B cell (primary cell): ENCODE measurements around the gene BACH2. TPM values are rescaled to one million over a fixed set of nuclear protein-coding genes. Genes with fewer than 3 reads are reported as not detected.

Experiments used
- ATAC-seq: fragments of 200-7000 bp; cut with Tn5 transposase; one replicate; pipeline ENCODE4 v1.10.0; 2021; ENCODE audit warnings: low read depth, mild to moderate bottlenecking, moderate number of reproducible peaks, moderate library complexity
- CTCF ChIA-PET: fragments of 350-600 bp; sonication (Branson Sonifier 250); formaldehyde crosslinking; loops from one replicate; lab custom pipeline; 2021; ENCODE audit warnings: antibody characterized with exemption, inconsistent platforms; lab: Charles Lee
- POLR2A ChIA-PET: fragments of 350-600 bp; sonication (Branson Sonifier 250); formaldehyde crosslinking; loops from one replicate; lab custom pipeline; 2021; ENCODE audit warnings: antibody characterized with exemption; lab: Charles Lee
- DNase-seq: peaks from one replicate; pipeline ENCODE4 v3.0.0; 2013
- H2AFZ ChIP-seq: 2 replicates; pipeline ENCODE4 v1.6.1; 2012; ENCODE audit warnings: mild to moderate bottlenecking, low read depth, low read length; ENCODE audit not compliant: insufficient read depth, poor library complexity, severe bottlenecking
- H3K27ac ChIP-seq, 2 donors: 1 replicate in 1 of 2; 2 replicates in 1 of 2; pipeline ENCODE4 v1.5.1; 2012 to 2013; ENCODE audit warnings: low read length in 2 of 2, mild to moderate bottlenecking in 2 of 2, moderate library complexity in 1 of 2
- H3K27me3 ChIP-seq, 4 experiments: fragments of 200-600 bp in 1 of 4; sonication (generic) in 1 of 4; replicated peaks in 1 of 4; 1 replicate in 2 of 4; 2 replicates in 2 of 4; pipeline versions ENCODE4 v1.6.1 to v1.7.0; 2013 to 2016; ENCODE audit warnings: low read length in 3 of 4, mild to moderate bottlenecking in 2 of 4, mixed read lengths in 1 of 4, moderate library complexity in 1 of 4; ENCODE audit not compliant: insufficient read depth in 4 of 4, control insufficient read depth in 3 of 4; ENCODE audit errors: control extremely low read depth in 1 of 4
- H3K36me3 ChIP-seq, 2 experiments: replicated peaks in 1 of 2; 1 replicate in 1 of 2; 2 replicates in 1 of 2; pipeline versions ENCODE4 v1.6.1 to v1.7.1; 2013; ENCODE audit warnings: low read length in 1 of 2; ENCODE audit not compliant: insufficient read depth in 2 of 2, control insufficient read depth in 1 of 2; ENCODE audit errors: control extremely low read depth in 1 of 2, extremely low read depth in 1 of 2
- H3K4me1 ChIP-seq, 2 donors: fragments of 200-600 bp in 1 of 2; sonication (generic) in 1 of 2; 1 replicate in 1 of 2; 2 replicates in 1 of 2; pipeline versions ENCODE4 v1.5.1 to v1.6.1; 2013 to 2017; ENCODE audit warnings: low read length in 2 of 2; ENCODE audit not compliant: control insufficient read depth in 2 of 2, insufficient read depth in 2 of 2
- H3K4me2 ChIP-seq: replicated peaks from 2 replicates; pipeline ENCODE3; 2012; ENCODE audit warnings: mild to moderate bottlenecking, low read depth, low read length; ENCODE audit not compliant: poor library complexity, severe bottlenecking
- H3K4me3 ChIP-seq, 5 experiments: fragments of 200-600 bp in 1 of 5; sonication (generic) in 1 of 5; 1 replicate in 3 of 5; 2 replicates in 2 of 5; pipeline versions ENCODE4 v1.5.1 to v1.7.0; 2011 to 2016; ENCODE audit warnings: low read length in 4 of 5, mild to moderate bottlenecking in 4 of 5, low read depth in 2 of 5, control low read depth in 1 of 5, moderate library complexity in 1 of 5; ENCODE audit not compliant: insufficient read depth in 1 of 5; ENCODE audit errors: control extremely low read depth in 1 of 5, extremely low read depth in 1 of 5
- H3K79me2 ChIP-seq: fragments of 200-600 bp; sonication (generic); one replicate; pipeline ENCODE4 v1.6.0; 2016; ENCODE audit warnings: low read length; ENCODE audit not compliant: control insufficient read depth, insufficient read depth
- H3K9ac ChIP-seq: fragments of 200-600 bp; sonication (generic); 2 replicates; pipeline ENCODE4 v1.6.1; 2017; ENCODE audit warnings: mild to moderate bottlenecking, low read length, moderate library complexity
- H3K9me3 ChIP-seq, 3 donors: one replicate each; pipeline versions ENCODE4 v1.6.1 to v1.7.1; 2013; ENCODE audit warnings: low read length in 2 of 3; ENCODE audit not compliant: control insufficient read depth in 2 of 3, insufficient read depth in 1 of 3; ENCODE audit errors: control extremely low read depth in 1 of 3
- H4K20me1 ChIP-seq: 2 replicates; pipeline ENCODE4 v1.6.0; 2012; ENCODE audit warnings: mild to moderate bottlenecking, low read length; ENCODE audit not compliant: insufficient read depth, control insufficient read depth, poor library complexity, severe bottlenecking
- H3K27ac Mint-ChIP-seq: one replicate; pipeline ENCODE4 v1.8.0; 2021; ENCODE audit warnings: mixed read lengths
- H3K27me3 Mint-ChIP-seq: one replicate; pipeline ENCODE4 v1.8.0; 2021; ENCODE audit warnings: mixed read lengths
- H3K4me1 Mint-ChIP-seq: one replicate; pipeline ENCODE4 v1.8.0; 2021; ENCODE audit warnings: mixed read lengths
- H3K4me3 Mint-ChIP-seq: one replicate; pipeline ENCODE4 v1.8.0; 2021; ENCODE audit warnings: mixed read lengths
- H3K9me3 Mint-ChIP-seq: one replicate; pipeline ENCODE4 v1.8.0; 2022; ENCODE audit warnings: mixed read lengths; ENCODE audit not compliant: insufficient read depth
- EZH2 ChIP-seq: IDR thresholded peaks from 2 replicates; pipeline ENCODE4 v1.6.1; 2012; ENCODE audit warnings: borderline replicate concordance, low read depth, mild to moderate bottlenecking, moderate library complexity, low read length; ENCODE audit not compliant: insufficient read depth, poor library complexity, severe bottlenecking
- whole genome bisulfite sequencing: methylation state at CpG from one replicate; pipeline ENCODE4 v1.1.5; 2013; ENCODE audit warnings: missing lambda C conversion rate; ENCODE audit not compliant: insufficient coverage; 5-methylcytosine and 5-hydroxymethylcytosine counted together
- intact Hi-C: fragments of 100-400 bp; cut with micrococcal nuclease; formaldehyde crosslinking; loops from one replicate; pipeline ENCODE4 v1.10.0; 2022
- polyA plus RNA-seq: library from polyadenylated mRNA; depleted of rRNA; stranded (reverse); fragments of >200 nt; gene quantifications from 2 replicates; pipeline ENCODE4 v1.2.3, GENCODE V29; 2012
- total RNA-seq, 2 donors: library from RNA; stranded (reverse); fragments of 120-200 nt in 1 of 2; gene quantifications; 1 replicate in 1 of 2; 2 replicates in 1 of 2; pipeline versions ENCODE4 v1.2.3 to v1.2.4, GENCODE V29; 2013 to 2022
- TF ChIP-seq, protein P1 (sequence below): fragments of 200-600 bp; IDR thresholded peaks from one replicate; pipeline ENCODE4 v1.8.0; 2022; ENCODE audit warnings: antibody characterized with exemption, mild to moderate bottlenecking

The BACH2 gene
- total and polyA plus RNA-seq, 2 donors (not counting 1 experiment from before 2014, with no cell fraction given), result 41.1 to 235 TPM

DNA sequence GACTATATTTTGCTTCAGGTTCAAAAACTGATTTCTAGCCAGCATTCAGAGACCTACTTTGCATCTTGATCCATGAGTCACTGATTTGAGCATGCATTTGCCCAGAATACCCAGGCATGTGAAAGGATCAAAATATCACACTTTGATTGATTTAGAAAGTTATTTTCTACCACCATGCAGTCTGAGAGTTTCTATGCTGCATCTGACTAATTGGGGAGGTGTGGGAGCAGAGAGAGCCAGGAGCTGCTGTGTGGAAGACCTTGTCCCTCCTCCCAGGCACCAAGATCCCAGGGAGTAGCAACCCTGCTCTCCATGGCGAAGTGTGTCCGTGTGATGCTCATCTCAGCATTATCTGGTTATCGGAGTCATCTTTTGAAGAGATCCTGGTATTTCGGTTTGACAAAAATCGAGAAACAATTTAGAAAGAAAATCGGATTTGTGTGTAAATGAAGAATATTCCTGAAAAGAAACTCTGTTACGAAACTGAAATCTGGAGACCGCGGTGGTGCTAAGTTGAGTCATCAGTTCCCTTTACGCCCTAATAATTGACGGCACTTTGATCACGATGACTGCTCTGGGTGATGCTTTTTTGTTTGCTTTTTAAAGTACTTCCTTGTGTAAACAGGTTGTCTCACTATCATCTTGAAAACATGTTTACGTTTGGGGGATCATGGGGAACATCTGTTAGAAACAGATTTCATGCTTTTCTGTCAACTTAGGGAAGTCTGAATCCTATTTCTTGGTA is 193.4 kb downstream of the BACH2 start:
- H3K27ac Mint-ChIP-seq, result peak overlapping the region; percentile 87
- H3K9ac ChIP-seq, result peak overlapping the region; percentile 9
- intact Hi-C loops, result loop anchor here (1.0 to 5.0 kb wide), 3 partner anchors 19 to 184 kb away; no protein-coding TSS in a partner anchor
- peaks cover 92% of the 10 kb centered on the region for H3K4me1 Mint-ChIP-seq
- no peak overlapping the region for H2AFZ ChIP-seq
- peak overlapping the region in 1 of 2 donors; percentile 78 for H3K27ac ChIP-seq
- peak overlapping the region in 2 of 5 experiments; percentile 6 to 40 for H3K4me3 ChIP-seq
- peaks cover 2% of the 10 kb centered on the region for H3K9me3 Mint-ChIP-seq
- no peak for TF ChIP-seq EZH2
- TF ChIP-seq, protein P1, sequence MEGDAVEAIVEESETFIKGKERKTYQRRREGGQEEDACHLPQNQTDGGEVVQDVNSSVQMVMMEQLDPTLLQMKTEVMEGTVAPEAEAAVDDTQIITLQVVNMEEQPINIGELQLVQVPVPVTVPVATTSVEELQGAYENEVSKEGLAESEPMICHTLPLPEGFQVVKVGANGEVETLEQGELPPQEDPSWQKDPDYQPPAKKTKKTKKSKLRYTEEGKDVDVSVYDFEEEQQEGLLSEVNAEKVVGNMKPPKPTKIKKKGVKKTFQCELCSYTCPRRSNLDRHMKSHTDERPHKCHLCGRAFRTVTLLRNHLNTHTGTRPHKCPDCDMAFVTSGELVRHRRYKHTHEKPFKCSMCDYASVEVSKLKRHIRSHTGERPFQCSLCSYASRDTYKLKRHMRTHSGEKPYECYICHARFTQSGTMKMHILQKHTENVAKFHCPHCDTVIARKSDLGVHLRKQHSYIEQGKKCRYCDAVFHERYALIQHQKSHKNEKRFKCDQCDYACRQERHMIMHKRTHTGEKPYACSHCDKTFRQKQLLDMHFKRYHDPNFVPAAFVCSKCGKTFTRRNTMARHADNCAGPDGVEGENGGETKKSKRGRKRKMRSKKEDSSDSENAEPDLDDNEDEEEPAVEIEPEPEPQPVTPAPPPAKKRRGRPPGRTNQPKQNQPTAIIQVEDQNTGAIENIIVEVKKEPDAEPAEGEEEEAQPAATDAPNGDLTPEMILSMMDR, result no peak
- 87% methylated on average over 6 of the region's 13 CpGs for WGBS
- H4K20me1 ChIP-seq, result peaks cover 80% of the 10 kb centered on the region
- H3K4me1 ChIP-seq, result peaks cover 81 to 86% of the 10 kb centered on the region in 2 donors
- peaks cover 85% of the 10 kb centered on the region for H3K79me2 ChIP-seq
- DNase-seq (peak; percentile 71), ATAC-seq (peak; percentile 62)
- no peaks in the 10 kb centered on the region for H3K27me3 ChIP-seq
- POLR2A ChIA-PET, result no interaction called here
- CTCF ChIA-PET, result no interaction called here
- no peaks in the 10 kb centered on the region for H3K27me3 Mint-ChIP-seq
- H3K4me3 Mint-ChIP-seq, result peak overlapping the region; percentile 89
- peaks cover 13 to 19% of the 10 kb centered on the region in 2 experiments for H3K36me3 ChIP-seq
- H3K9me3 ChIP-seq, result no peaks in the 10 kb centered on the region
- peak overlapping the region; percentile 50 for H3K4me2 ChIP-seq

DNA sequence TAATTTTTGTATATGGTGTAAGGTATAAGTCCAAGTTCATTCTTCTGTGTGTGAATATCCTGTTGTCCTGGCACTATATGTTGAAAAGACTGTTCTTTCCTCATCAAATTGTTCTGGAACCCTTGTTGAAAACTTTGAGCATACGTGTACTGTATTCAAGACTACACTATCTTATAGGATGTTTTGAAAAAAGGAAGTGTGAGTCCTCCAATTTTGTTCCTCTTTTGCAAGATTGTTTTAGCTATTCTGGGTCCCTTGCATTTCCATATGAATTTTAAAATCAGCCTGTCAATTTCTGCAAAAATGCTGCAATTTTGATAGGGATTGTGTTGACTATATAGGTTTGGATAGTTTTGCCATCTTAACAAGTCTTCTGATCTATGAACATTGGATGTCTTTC is 195.2 kb downstream of the BACH2 start:
- ChIA-PET CTCF (interaction anchor here (0.7 kb wide), 2 partner anchors 18 to 87 kb away, joined by 3 read pairs; no protein-coding TSS in a partner anchor), POLR2A (no interaction called here)
- H3K4me3 Mint-ChIP-seq, result peak overlapping the region; percentile 26
- TF ChIP-seq, protein P1, result no peak
- no peak for TF ChIP-seq EZH2
- intact Hi-C loops, result loop anchor here (5.0 kb wide), 1 partner anchor 186 kb away; no protein-coding TSS in a partner anchor
- no peaks in the 10 kb centered on the region for H3K9me3 ChIP-seq
- peak overlapping the region; percentile 7 for H3K4me2 ChIP-seq
- peaks cover 14 to 20% of the 10 kb centered on the region in 2 experiments for H3K36me3 ChIP-seq
- H3K79me2 ChIP-seq, result peaks cover 86% of the 10 kb centered on the region
- H3K27me3 ChIP-seq, result no peaks in the 10 kb centered on the region
- H2AFZ ChIP-seq, result no peak overlapping the region
- H3K9me3 Mint-ChIP-seq, result peaks cover 2% of the 10 kb centered on the region
- H3K27ac ChIP-seq, result peak overlapping the region in 1 of 2 donors; percentile 39
- peak; percentile 25 for ATAC-seq
- H3K4me1 ChIP-seq, result peaks cover 78 to 90% of the 10 kb centered on the region in 2 donors
- H3K4me1 Mint-ChIP-seq, result peaks cover 90% of the 10 kb centered on the region
- peak overlapping the region; percentile 39 for H3K27ac Mint-ChIP-seq
- no peaks in the 10 kb centered on the region for H3K27me3 Mint-ChIP-seq
- H4K20me1 ChIP-seq, result peaks cover 84% of the 10 kb centered on the region
- DNase-seq, result peak; percentile 43
- WGBS, result no CpG with 5 or more reads among the region's 1 CpG
- no peak overlapping the region for H3K9ac ChIP-seq
- H3K4me3 ChIP-seq, result no peak overlapping the region
